HEK293 (cell line): ENCODE data around the gene CNKSR2.

Source experiments
- CTCF ChIA-PET: fragments of 350-600 bp; formaldehyde crosslinking; extraction: SDS; loops from one replicate; lab custom pipeline; 2021; ENCODE audit warnings: antibody characterized with exemption; lab: Yijun Ruan, JAX
- POLR2A ChIA-PET: fragments of 300-600 bp; formaldehyde crosslinking; extraction: SDS; loops from one replicate; lab custom pipeline; 2020; ENCODE audit warnings: antibody characterized with exemption, inconsistent platforms; lab: Yijun Ruan, JAX
- H3K27ac ChIP-seq: fragments of 200-500 bp; sonication (Bioruptor generic); 2 replicates; pipeline ENCODE4 v1.5.1; 2014; ENCODE audit warnings: low read depth, low read length, control low read depth, inconsistent platforms; ENCODE audit errors: extremely low read depth
- H3K36me3 ChIP-seq, 2 experiments: fragments of 200-500 bp in 1 of 2; sonication (Bioruptor generic) in 1 of 2; 1 replicate in 1 of 2; 2 replicates in 1 of 2; pipeline ENCODE4 v1.5.1; 2014 to 2017; ENCODE audit warnings: inconsistent platforms in 2 of 2, low read length in 2 of 2; ENCODE audit not compliant: control insufficient read depth in 2 of 2, insufficient read depth in 1 of 2
- H3K4me1 ChIP-seq: fragments of 200-500 bp; sonication (Bioruptor generic); 2 replicates; pipeline ENCODE4 v1.5.1; 2014; ENCODE audit warnings: mild to moderate bottlenecking, low read length, inconsistent platforms; ENCODE audit not compliant: control insufficient read depth, insufficient read depth
- H3K4me3 ChIP-seq: 2 replicates; pipeline ENCODE4 v1.5.1; 2011; ENCODE audit warnings: low read depth, mild to moderate bottlenecking, control low read depth, low read length, moderate library complexity
- H3K9me3 ChIP-seq: fragments of 200-500 bp; sonication (Bioruptor generic); 2 replicates; pipeline ENCODE4 v1.5.1; 2014; ENCODE audit warnings: low read depth, low read length, inconsistent platforms; ENCODE audit not compliant: control insufficient read depth, insufficient read depth
- GLI2 ChIP-seq: fragments of 450-650 bp; formaldehyde crosslinking; IDR thresholded peaks from 2 replicates; pipeline ENCODE4; 2017; ENCODE audit warnings: missing biosample characterization, missing genetic modification characterization, low read depth, borderline replicate concordance
- MEIS1 ChIP-seq: sonication (generic); formaldehyde crosslinking; IDR thresholded peaks from 2 replicates; pipeline ENCODE4 v1.8.1; 2022; ENCODE audit warnings: missing genetic modification reagents, mild to moderate bottlenecking, borderline replicate concordance
- SP3 ChIP-seq: fragments of 450-650 bp; formaldehyde crosslinking; IDR thresholded peaks from 2 replicates; pipeline ENCODE4 v1.5.1; 2016; ENCODE audit warnings: missing biosample characterization, missing genetic modification characterization
- TRIM28 ChIP-seq: IDR thresholded peaks from 2 replicates; pipeline ENCODE4 v1.6.1; 2011; ENCODE audit warnings: low read length, control low read depth, borderline replicate concordance
- ZFHX2 ChIP-seq: fragments of 450-650 bp; formaldehyde crosslinking; conservative IDR thresholded peaks from 2 replicates; pipeline ENCODE4 v1.5.1; 2016; ENCODE audit warnings: missing biosample characterization, missing genetic modification characterization
- ZNF10 ChIP-seq: fragments of 450-650 bp; formaldehyde crosslinking; IDR thresholded peaks from 2 replicates; pipeline ENCODE4 v1.5.1; 2017; ENCODE audit warnings: missing biosample characterization, missing genetic modification characterization
- ZNF121 ChIP-seq: fragments of 450-650 bp; formaldehyde crosslinking; IDR thresholded peaks from 2 replicates; pipeline ENCODE4 v1.5.1; 2016; ENCODE audit warnings: missing biosample characterization, missing genetic modification characterization
- ZNF138 ChIP-seq: fragments of 450-650 bp; formaldehyde crosslinking; IDR thresholded peaks from 2 replicates; pipeline ENCODE4 v1.5.1; 2016; ENCODE audit warnings: missing biosample characterization, missing genetic modification characterization, borderline replicate concordance
- ZNF157 ChIP-seq: fragments of 450-650 bp; formaldehyde crosslinking; IDR thresholded peaks from 2 replicates; pipeline ENCODE4 v1.5.1; 2016; ENCODE audit warnings: missing biosample characterization, missing genetic modification characterization
- ZNF174 ChIP-seq: fragments of 450-650 bp; formaldehyde crosslinking; IDR thresholded peaks from 2 replicates; pipeline ENCODE4 v1.5.0; 2017; ENCODE audit warnings: missing biosample characterization, mild to moderate bottlenecking, missing genetic modification characterization
- ZNF266 ChIP-seq: fragments of 450-650 bp; formaldehyde crosslinking; IDR thresholded peaks from 2 replicates; pipeline ENCODE4 v1.5.1; 2016; ENCODE audit warnings: missing biosample characterization, missing genetic modification characterization, low read depth
- ZNF292 ChIP-seq: fragments of 450-650 bp; formaldehyde crosslinking; IDR thresholded peaks from 2 replicates; pipeline ENCODE4 v1.5.1; 2016; ENCODE audit warnings: low read depth, missing biosample characterization, missing genetic modification characterization, borderline replicate concordance
- ZNF341 ChIP-seq: fragments of 450-650 bp; formaldehyde crosslinking; IDR thresholded peaks from 2 replicates; pipeline ENCODE4; 2016; ENCODE audit warnings: low read depth, missing biosample characterization, missing genetic modification characterization
- ZNF350 ChIP-seq: fragments of 450-650 bp; formaldehyde crosslinking; IDR thresholded peaks from 2 replicates; pipeline ENCODE4 v1.5.0; 2017; ENCODE audit warnings: missing biosample characterization, mild to moderate bottlenecking, missing genetic modification characterization
- ZNF426 ChIP-seq: fragments of 450-650 bp; formaldehyde crosslinking; IDR thresholded peaks from 2 replicates; pipeline ENCODE4 v1.5.1; 2017; ENCODE audit warnings: missing biosample characterization, missing genetic modification characterization, mild to moderate bottlenecking, inconsistent platforms, moderate library complexity
- ZNF521 ChIP-seq: fragments of 450-650 bp; formaldehyde crosslinking; IDR thresholded peaks from 2 replicates; pipeline ENCODE4 v1.5.1; 2017; ENCODE audit warnings: missing biosample characterization, mild to moderate bottlenecking, missing genetic modification characterization
- ZNF548 ChIP-seq: fragments of 450-650 bp; formaldehyde crosslinking; IDR thresholded peaks from 2 replicates; pipeline ENCODE4 v1.5.1; 2016; ENCODE audit warnings: missing biosample characterization, missing genetic modification characterization
- ZNF596 ChIP-seq: fragments of 450-650 bp; IDR thresholded peaks from 2 replicates; pipeline ENCODE4 v1.5.0; 2018; ENCODE audit warnings: missing biosample characterization, mild to moderate bottlenecking, missing genetic modification characterization, moderate library complexity
- ZNF600 ChIP-seq: fragments of 450-650 bp; formaldehyde crosslinking; IDR thresholded peaks from 2 replicates; pipeline ENCODE4 v1.5.1; 2016; ENCODE audit warnings: missing biosample characterization, missing genetic modification characterization
- ZNF623 ChIP-seq: fragments of 450-650 bp; formaldehyde crosslinking; IDR thresholded peaks from 2 replicates; pipeline ENCODE4 v1.5.1; 2016; ENCODE audit warnings: missing biosample characterization, missing genetic modification characterization
- ZNF626 ChIP-seq: fragments of 450-650 bp; sonication (Bioruptor Pico); formaldehyde crosslinking; IDR thresholded peaks from 2 replicates; pipeline ENCODE4 v1.5.1; 2018; ENCODE audit warnings: missing biosample characterization, missing genetic modification characterization, inconsistent platforms
- ZNF707 ChIP-seq: fragments of 450-650 bp; formaldehyde crosslinking; IDR thresholded peaks from 2 replicates; pipeline ENCODE4 v1.5.1; 2016; ENCODE audit warnings: missing biosample characterization, missing genetic modification characterization
- ZSCAN5A ChIP-seq: fragments of 450-650 bp; formaldehyde crosslinking; IDR thresholded peaks from 2 replicates; pipeline ENCODE4 v1.5.1; 2016; ENCODE audit warnings: missing biosample characterization, missing genetic modification characterization
- TF ChIP-seq, protein P1 (sequence below): fragments of 450-650 bp; formaldehyde crosslinking; IDR thresholded peaks from 2 replicates; pipeline ENCODE4 v1.5.1; 2016; ENCODE audit warnings: missing biosample characterization, missing genetic modification characterization

The CNKSR2 gene

DNA sequence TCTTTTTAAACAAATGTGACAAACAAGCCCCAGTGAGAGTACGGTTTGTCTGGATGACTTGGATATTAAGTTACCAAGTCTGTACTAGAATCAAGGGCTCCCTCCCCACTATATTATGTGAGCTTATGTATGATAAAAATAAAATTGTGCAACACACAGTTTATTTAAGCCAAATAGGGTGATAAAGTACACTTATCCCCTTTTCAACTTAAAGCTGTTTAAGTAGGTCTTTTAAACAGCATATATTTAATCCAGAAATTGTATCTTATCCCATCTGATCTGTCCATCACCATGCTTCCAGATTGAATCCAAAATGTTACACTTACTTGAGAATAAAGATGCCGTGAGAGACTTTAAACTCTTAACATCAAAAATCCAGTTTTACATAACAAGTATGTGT is 285.9 kb downstream of the CNKSR2 start (continued):
- TF ChIP-seq ZSCAN5A (tag by site-specific recombination) (no peak), ZNF548 (tag by site-specific recombination) (no peak), ZNF174 (tag by site-specific recombination) (no peak), ZNF626 (tag by site-specific recombination) (no peak)

DNA sequence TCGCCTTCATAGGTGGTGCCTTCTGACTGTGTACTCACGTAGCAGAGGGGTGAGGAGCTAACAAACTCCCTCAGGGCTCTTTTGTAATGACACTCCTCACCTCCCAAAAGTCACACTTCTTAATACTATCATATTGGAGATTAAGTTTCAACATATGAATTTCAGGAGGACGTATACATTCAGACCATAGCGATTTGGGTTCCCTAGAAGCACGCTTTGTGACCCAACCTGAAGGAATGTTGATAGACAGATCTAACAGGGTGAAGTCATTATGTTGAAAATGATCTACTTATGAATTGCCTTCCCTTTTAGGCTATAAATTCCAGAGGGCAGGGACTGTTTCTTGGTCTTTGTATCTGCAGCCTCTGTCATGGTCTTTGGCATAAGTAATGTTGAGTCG is 287.1 kb downstream of the CNKSR2 start:
- no peak overlapping the region for H3K27ac ChIP-seq
- no peaks in the 10 kb centered on the region for H3K9me3 ChIP-seq
- no peaks in the 10 kb centered on the region for H3K4me1 ChIP-seq
- POLR2A ChIA-PET = no interaction called here
- TF ChIP-seq TRIM28 (peak; percentile 51; the same call in 1 of the 2 replicates), ZNF623 (tag by site-specific recombination) (no peak)
- CTCF ChIA-PET = interaction anchor here (0.6 kb wide), 1 partner anchor 28 kb away, joined by 3 read pairs; no protein-coding TSS in a partner anchor
- no peaks in the 10 kb centered on the region for H3K36me3 ChIP-seq
- no peak overlapping the region for H3K4me3 ChIP-seq

GRCh38 chrX:21662761-21663160 is 288.5 kb downstream of the CNKSR2 start:
- Histone ChIP-seq H3K4me1 (no peaks in the 10 kb centered on the region), H3K36me3 (no peaks in the 10 kb centered on the region), H3K9me3 (no peaks in the 10 kb centered on the region), H3K4me3 (no peak overlapping the region), H3K27ac (no peak overlapping the region)
- ChIA-PET POLR2A (no interaction called here), CTCF (no interaction called here)
- TF ChIP-seq ZNF426 (tag by site-specific recombination) (no peak), ZNF10 (tag by site-specific recombination) (no peak), ZNF138 (no peak), ZNF157 (tag by site-specific recombination) (no peak), ZNF707 (no peak)
- TF ChIP-seq, protein P1, sequence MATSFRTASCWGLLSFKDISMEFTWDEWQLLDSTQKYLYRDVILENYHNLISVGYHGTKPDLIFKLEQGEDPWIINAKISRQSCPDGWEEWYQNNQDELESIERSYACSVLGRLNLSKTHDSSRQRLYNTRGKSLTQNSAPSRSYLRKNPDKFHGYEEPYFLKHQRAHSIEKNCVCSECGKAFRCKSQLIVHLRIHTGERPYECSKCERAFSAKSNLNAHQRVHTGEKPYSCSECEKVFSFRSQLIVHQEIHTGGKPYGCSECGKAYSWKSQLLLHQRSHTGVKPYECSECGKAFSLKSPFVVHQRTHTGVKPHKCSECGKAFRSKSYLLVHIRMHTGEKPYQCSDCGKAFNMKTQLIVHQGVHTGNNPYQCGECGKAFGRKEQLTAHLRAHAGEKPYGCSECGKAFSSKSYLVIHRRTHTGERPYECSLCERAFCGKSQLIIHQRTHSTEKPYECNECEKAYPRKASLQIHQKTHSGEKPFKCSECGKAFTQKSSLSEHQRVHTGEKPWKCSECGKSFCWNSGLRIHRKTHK = no peak

DNA sequence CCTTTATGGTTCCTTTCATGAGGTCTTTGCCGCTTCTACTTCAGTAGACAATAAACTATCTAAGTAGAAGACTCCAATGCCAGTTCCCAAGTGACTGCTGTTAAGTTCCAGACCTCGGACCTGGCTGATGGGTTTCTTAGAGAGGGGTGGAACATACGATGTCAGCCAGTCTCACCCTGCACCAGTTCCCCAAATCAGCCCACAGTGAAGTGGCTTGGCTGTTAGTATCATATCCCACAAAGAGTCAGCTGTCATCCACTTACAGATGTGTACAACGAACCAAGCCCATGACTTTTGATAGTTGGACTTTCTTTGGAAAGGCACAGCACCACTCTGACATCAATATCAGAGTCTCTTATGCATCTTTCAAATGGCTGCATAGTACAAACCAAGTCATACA is 292.0 kb downstream of the CNKSR2 start:
- POLR2A ChIA-PET = no interaction called here
- Histone ChIP-seq H3K27ac (no peak overlapping the region), H3K36me3 (no peaks in the 10 kb centered on the region), H3K4me3 (no peak overlapping the region), H3K4me1 (no peaks in the 10 kb centered on the region), H3K9me3 (no peaks in the 10 kb centered on the region)
- TF ChIP-seq ZNF121 (tag by site-specific recombination) (no peak), ZNF600 (no peak), ZFHX2 (no peak), ZNF350 (no peak), ZNF596 (tag by site-specific recombination) (no peak), ZNF521 (no peak), GLI2 (no peak), ZNF266 (tag by site-specific recombination) (no peak), ZNF292 (tag by site-specific recombination) (no peak), ZNF341 (tag by site-specific recombination) (no peak), SP3 (no peak), MEIS1 (CRISPR knock-in tag) (no peak)
- CTCF ChIA-PET = no interaction called here
